ENCODE results near the gene PROCA1. TPM values are rescaled to one million over a fixed set of nuclear protein-coding genes. Genes with fewer than 3 reads are reported as not detected.

The PROCA1 gene
- total and polyA plus RNA-seq, 9 of the 15 experiments (the other 6 are each of a cell fraction or from before 2014, with no cell fraction given), result 0.78 to 16.2 (median 5.6) TPM

DNA sequence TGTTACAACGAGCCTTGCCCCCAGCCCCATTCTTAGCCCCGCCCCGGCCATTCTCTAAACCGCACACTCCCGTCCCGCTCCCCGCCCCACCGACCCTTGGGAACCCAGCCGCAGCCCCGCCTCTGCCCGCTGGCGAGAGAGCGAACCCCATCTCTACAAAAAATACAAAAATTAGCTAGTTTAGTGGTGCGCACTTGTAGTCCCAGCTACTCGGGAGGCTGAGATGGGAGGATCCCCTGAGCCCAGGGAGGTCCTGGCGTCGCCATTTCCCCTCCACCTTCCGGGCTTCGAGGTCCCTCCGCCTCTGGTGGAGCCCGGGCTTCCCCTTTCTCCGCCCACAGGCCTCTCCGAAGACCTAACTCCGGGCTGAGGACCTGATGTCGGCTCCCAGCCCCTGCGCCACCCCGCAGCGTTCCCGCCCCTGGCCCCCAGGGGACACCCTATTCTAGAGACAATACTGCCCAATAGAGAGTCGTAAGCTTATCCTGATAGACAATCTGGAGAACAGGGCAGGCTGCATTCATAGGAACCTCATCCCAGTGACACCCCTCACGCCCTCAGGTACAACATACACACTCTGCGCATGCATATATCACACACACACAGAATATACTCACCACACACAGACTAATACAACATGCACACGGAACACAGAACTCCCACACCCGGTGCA, 480 bp upstream of the PROCA1 start (continued):
- TF ChIP-seq, protein P1, sequence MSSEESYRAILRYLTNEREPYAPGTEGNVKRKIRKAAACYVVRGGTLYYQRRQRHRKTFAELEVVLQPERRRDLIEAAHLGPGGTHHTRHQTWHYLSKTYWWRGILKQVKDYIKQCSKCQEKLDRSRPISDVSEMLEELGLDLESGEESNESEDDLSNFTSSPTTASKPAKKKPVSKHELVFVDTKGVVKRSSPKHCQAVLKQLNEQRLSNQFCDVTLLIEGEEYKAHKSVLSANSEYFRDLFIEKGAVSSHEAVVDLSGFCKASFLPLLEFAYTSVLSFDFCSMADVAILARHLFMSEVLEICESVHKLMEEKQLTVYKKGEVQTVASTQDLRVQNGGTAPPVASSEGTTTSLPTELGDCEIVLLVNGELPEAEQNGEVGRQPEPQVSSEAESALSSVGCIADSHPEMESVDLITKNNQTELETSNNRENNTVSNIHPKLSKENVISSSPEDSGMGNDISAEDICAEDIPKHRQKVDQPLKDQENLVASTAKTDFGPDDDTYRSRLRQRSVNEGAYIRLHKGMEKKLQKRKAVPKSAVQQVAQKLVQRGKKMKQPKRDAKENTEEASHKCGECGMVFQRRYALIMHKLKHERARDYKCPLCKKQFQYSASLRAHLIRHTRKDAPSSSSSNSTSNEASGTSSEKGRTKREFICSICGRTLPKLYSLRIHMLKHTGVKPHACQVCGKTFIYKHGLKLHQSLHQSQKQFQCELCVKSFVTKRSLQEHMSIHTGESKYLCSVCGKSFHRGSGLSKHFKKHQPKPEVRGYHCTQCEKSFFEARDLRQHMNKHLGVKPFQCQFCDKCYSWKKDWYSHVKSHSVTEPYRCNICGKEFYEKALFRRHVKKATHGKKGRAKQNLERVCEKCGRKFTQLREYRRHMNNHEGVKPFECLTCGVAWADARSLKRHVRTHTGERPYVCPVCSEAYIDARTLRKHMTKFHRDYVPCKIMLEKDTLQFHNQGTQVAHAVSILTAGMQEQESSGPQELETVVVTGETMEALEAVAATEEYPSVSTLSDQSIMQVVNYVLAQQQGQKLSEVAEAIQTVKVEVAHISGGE (CRISPR knock-in tag; IDR thresholded peaks at IDR 0.05), result no peak; a peak in 1 of 6 replicates
- no peak; a peak in 1 of 3 replicates for TF ChIP-seq CBX3 (IDR thresholded peaks at IDR 0.05; ENCODE audit: borderline replicate concordance in 1 of 2, low read length in 2 of 2)
- TF ChIP-seq, protein P2, sequence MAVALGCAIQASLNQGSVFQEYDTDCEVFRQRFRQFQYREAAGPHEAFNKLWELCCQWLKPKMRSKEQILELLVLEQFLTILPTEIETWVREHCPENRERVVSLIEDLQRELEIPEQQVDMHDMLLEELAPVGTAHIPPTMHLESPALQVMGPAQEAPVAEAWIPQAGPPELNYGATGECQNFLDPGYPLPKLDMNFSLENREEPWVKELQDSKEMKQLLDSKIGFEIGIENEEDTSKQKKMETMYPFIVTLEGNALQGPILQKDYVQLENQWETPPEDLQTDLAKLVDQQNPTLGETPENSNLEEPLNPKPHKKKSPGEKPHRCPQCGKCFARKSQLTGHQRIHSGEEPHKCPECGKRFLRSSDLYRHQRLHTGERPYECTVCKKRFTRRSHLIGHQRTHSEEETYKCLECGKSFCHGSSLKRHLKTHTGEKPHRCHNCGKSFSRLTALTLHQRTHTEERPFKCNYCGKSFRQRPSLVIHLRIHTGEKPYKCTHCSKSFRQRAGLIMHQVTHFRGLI (CRISPR knock-in tag; IDR thresholded peaks at IDR 0.05), result no peak
- no peak for TF ChIP-seq PPARD (CRISPR knock-in tag; IDR thresholded peaks at IDR 0.05)
- TF ChIP-seq, protein P3, sequence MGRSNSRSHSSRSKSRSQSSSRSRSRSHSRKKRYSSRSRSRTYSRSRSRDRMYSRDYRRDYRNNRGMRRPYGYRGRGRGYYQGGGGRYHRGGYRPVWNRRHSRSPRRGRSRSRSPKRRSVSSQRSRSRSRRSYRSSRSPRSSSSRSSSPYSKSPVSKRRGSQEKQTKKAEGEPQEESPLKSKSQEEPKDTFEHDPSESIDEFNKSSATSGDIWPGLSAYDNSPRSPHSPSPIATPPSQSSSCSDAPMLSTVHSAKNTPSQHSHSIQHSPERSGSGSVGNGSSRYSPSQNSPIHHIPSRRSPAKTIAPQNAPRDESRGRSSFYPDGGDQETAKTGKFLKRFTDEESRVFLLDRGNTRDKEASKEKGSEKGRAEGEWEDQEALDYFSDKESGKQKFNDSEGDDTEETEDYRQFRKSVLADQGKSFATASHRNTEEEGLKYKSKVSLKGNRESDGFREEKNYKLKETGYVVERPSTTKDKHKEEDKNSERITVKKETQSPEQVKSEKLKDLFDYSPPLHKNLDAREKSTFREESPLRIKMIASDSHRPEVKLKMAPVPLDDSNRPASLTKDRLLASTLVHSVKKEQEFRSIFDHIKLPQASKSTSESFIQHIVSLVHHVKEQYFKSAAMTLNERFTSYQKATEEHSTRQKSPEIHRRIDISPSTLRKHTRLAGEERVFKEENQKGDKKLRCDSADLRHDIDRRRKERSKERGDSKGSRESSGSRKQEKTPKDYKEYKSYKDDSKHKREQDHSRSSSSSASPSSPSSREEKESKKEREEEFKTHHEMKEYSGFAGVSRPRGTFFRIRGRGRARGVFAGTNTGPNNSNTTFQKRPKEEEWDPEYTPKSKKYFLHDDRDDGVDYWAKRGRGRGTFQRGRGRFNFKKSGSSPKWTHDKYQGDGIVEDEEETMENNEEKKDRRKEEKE (IDR thresholded peaks at IDR 0.05; ENCODE audit: borderline replicate concordance in 1 of 2, control insufficient read depth in 1 of 2, low read depth in 2 of 2, low read length in 1 of 2), result no peak
- TF ChIP-seq SMAD3 (CRISPR knock-in tag; conservative IDR thresholded peaks at IDR 0.05), result no peak
- no peak for TF ChIP-seq NFE2 (IDR thresholded peaks at IDR 0.05; ENCODE audit: low read depth)
- TF ChIP-seq L3MBTL2 (IDR thresholded peaks at IDR 0.05), result peak; percentile 80
- TF ChIP-seq, protein P4, sequence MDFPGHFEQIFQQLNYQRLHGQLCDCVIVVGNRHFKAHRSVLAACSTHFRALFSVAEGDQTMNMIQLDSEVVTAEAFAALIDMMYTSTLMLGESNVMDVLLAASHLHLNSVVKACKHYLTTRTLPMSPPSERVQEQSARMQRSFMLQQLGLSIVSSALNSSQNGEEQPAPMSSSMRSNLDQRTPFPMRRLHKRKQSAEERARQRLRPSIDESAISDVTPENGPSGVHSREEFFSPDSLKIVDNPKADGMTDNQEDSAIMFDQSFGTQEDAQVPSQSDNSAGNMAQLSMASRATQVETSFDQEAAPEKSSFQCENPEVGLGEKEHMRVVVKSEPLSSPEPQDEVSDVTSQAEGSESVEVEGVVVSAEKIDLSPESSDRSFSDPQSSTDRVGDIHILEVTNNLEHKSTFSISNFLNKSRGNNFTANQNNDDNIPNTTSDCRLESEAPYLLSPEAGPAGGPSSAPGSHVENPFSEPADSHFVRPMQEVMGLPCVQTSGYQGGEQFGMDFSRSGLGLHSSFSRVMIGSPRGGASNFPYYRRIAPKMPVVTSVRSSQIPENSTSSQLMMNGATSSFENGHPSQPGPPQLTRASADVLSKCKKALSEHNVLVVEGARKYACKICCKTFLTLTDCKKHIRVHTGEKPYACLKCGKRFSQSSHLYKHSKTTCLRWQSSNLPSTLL (IDR thresholded peaks at IDR 0.05), result no peak
- TF ChIP-seq, protein P5, sequence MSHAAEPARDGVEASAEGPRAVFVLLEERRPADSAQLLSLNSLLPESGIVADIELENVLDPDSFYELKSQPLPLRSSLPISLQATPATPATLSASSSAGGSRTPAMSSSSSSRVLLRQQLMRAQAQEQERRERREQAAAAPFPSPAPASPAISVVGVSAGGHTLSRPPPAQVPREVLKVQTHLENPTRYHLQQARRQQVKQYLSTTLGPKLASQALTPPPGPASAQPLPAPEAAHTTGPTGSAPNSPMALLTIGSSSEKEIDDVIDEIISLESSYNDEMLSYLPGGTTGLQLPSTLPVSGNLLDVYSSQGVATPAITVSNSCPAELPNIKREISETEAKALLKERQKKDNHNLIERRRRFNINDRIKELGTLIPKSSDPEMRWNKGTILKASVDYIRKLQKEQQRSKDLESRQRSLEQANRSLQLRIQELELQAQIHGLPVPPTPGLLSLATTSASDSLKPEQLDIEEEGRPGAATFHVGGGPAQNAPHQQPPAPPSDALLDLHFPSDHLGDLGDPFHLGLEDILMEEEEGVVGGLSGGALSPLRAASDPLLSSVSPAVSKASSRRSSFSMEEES (CRISPR knock-in tag; IDR thresholded peaks at IDR 0.05), result no peak
- TF ChIP-seq MCM2 (IDR thresholded peaks at IDR 0.05; ENCODE audit: low read depth), result no peak
- TF ChIP-seq SMARCB1 (IDR thresholded peaks at IDR 0.05; ENCODE audit: insufficient read length, low read depth), result no peak
- no peak for TF ChIP-seq STAG1 (CRISPR knock-in tag; IDR thresholded peaks at IDR 0.05; ENCODE audit: borderline replicate concordance)
- TF ChIP-seq RAD21 (CRISPR knock-in tag; conservative IDR thresholded peaks at IDR 0.05 in 1 of 2, IDR thresholded peaks at IDR 0.05 in 1 of 2), result no peak
